ENCODE data around the gene SYT9.

- no peak for TF ChIP-seq ZFP30 (CRISPR knock-in tag; IDR thresholded peaks at IDR 0.05)
- no peak for TF ChIP-seq TCF4 (CRISPR knock-in tag; IDR thresholded peaks at IDR 0.05; ENCODE audit: borderline replicate concordance)
- TF ChIP-seq, protein P1, sequence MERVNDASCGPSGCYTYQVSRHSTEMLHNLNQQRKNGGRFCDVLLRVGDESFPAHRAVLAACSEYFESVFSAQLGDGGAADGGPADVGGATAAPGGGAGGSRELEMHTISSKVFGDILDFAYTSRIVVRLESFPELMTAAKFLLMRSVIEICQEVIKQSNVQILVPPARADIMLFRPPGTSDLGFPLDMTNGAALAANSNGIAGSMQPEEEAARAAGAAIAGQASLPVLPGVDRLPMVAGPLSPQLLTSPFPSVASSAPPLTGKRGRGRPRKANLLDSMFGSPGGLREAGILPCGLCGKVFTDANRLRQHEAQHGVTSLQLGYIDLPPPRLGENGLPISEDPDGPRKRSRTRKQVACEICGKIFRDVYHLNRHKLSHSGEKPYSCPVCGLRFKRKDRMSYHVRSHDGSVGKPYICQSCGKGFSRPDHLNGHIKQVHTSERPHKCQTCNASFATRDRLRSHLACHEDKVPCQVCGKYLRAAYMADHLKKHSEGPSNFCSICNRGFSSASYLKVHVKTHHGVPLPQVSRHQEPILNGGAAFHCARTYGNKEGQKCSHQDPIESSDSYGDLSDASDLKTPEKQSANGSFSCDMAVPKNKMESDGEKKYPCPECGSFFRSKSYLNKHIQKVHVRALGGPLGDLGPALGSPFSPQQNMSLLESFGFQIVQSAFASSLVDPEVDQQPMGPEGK (CRISPR knock-in tag; IDR thresholded peaks at IDR 0.05; ENCODE audit: borderline replicate concordance), result no peak
- TF ChIP-seq, protein P2, sequence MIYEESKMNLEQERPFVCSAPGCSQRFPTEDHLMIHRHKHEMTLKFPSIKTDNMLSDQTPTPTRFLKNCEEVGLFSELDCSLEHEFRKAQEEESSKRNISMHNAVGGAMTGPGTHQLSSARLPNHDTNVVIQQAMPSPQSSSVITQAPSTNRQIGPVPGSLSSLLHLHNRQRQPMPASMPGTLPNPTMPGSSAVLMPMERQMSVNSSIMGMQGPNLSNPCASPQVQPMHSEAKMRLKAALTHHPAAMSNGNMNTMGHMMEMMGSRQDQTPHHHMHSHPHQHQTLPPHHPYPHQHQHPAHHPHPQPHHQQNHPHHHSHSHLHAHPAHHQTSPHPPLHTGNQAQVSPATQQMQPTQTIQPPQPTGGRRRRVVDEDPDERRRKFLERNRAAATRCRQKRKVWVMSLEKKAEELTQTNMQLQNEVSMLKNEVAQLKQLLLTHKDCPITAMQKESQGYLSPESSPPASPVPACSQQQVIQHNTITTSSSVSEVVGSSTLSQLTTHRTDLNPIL (CRISPR knock-in tag; IDR thresholded peaks at IDR 0.05; ENCODE audit: low read depth), result no peak
- no peak for TF ChIP-seq ZFP3 (CRISPR knock-in tag; IDR thresholded peaks at IDR 0.05)
- TF ChIP-seq CSRNP3 (CRISPR knock-in tag; IDR thresholded peaks at IDR 0.05), result no peak
- TF ChIP-seq, protein P3, sequence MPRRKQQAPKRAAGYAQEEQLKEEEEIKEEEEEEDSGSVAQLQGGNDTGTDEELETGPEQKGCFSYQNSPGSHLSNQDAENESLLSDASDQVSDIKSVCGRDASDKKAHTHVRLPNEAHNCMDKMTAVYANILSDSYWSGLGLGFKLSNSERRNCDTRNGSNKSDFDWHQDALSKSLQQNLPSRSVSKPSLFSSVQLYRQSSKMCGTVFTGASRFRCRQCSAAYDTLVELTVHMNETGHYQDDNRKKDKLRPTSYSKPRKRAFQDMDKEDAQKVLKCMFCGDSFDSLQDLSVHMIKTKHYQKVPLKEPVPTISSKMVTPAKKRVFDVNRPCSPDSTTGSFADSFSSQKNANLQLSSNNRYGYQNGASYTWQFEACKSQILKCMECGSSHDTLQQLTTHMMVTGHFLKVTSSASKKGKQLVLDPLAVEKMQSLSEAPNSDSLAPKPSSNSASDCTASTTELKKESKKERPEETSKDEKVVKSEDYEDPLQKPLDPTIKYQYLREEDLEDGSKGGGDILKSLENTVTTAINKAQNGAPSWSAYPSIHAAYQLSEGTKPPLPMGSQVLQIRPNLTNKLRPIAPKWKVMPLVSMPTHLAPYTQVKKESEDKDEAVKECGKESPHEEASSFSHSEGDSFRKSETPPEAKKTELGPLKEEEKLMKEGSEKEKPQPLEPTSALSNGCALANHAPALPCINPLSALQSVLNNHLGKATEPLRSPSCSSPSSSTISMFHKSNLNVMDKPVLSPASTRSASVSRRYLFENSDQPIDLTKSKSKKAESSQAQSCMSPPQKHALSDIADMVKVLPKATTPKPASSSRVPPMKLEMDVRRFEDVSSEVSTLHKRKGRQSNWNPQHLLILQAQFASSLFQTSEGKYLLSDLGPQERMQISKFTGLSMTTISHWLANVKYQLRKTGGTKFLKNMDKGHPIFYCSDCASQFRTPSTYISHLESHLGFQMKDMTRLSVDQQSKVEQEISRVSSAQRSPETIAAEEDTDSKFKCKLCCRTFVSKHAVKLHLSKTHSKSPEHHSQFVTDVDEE (CRISPR knock-in tag; IDR thresholded peaks at IDR 0.05), result no peak
- TF ChIP-seq ZNF70 (CRISPR knock-in tag; IDR thresholded peaks at IDR 0.05), result no peak
- no peak for TF ChIP-seq OSR1 (CRISPR knock-in tag; IDR thresholded peaks at IDR 0.05)
Observed at GRCh38 chr11:7451952-7452494, 200.3 kb downstream of the SYT9 start.
